Stomach (tissue), 9 donors: ENCODE results near the gene DRGX. TPM values are rescaled to one million over a fixed set of nuclear protein-coding genes. Genes with fewer than 3 reads are reported as not detected.

Experiments
- DNase-seq, 2 donors: peaks; one replicate each; pipeline versions ENCODE4 v3.0.0 to v3.0.0-alpha.2; 2013 to 2019
- H3K27ac ChIP-seq, 5 donors: fragments of 200-600 bp in 4 of 5; sonication (generic) in 4 of 5; one replicate each; pipeline ENCODE4 v1.5.1; 2013 to 2019; ENCODE audit warnings: mild to moderate bottlenecking in 1 of 5, moderate library complexity in 1 of 5
- H3K27me3 ChIP-seq, 3 donors: fragments of 200-600 bp; sonication (generic); one replicate each; pipeline ENCODE4 v1.5.1; 2017 to 2019; ENCODE audit warnings: mixed run types in 1 of 3
- H3K36me3 ChIP-seq, 4 donors: fragments of 200-600 bp; sonication (generic); 1 replicate in 3 of 4; 2 replicates in 1 of 4; pipeline ENCODE4 v1.5.1; 2016 to 2019
- H3K4me1 ChIP-seq, 4 donors: fragments of 200-600 bp; sonication (generic); one replicate each; pipeline ENCODE4 v1.5.1; 2016 to 2019
- H3K4me3 ChIP-seq, 4 donors: fragments of 200-600 bp; sonication (generic) in 3 of 4; one replicate each; pipeline ENCODE4 v1.5.1; 2016 to 2019; ENCODE audit warnings: mild to moderate bottlenecking in 1 of 4
- H3K9me3 ChIP-seq, 4 donors: fragments of 200-600 bp; sonication (generic); one replicate each; pipeline ENCODE4 v1.5.1; 2016 to 2019
- EP300 ChIP-seq: sonication (generic); formaldehyde crosslinking; IDR thresholded peaks from one replicate; pipeline ENCODE4 v1.6.1; 2017; ENCODE audit warnings: antibody characterized with exemption
- POLR2A ChIP-seq, 4 donors: fragments of 450-650 bp; IDR thresholded peaks; one replicate each; pipeline ENCODE4 v1.6.1; 2016; ENCODE audit warnings: antibody characterized with exemption in 4 of 4, control low read depth in 2 of 4, mild to moderate bottlenecking in 1 of 4, moderate library complexity in 1 of 4
- POLR2AphosphoS5 ChIP-seq, 3 donors: sonication (generic); formaldehyde crosslinking; IDR thresholded peaks; one replicate each; pipeline ENCODE4 v1.6.1; 2016; ENCODE audit warnings: antibody characterized with exemption in 3 of 3
- WGBS, 5 donors: extraction: QIAGEN DNeasy Blood & Tissue Kit in 3 of 5; methylation state at CpG; one replicate each; pipeline versions ENCODE4 v1.1.5 to v1.1.7; 2013 to 2018; 5-methylcytosine and 5-hydroxymethylcytosine counted together
- intact Hi-C: fragments of 100-400 bp; cut with DNase I; formaldehyde crosslinking; loops from one replicate; pipeline ENCODE4 v1.15.1; 2023; ENCODE audit warnings: low total_unique reads
- polyA plus RNA-seq, 3 donors: library from polyadenylated mRNA; stranded (reverse); fragments of 200-250 nt; gene quantifications; one replicate each; pipeline ENCODE4 v1.2.3, GENCODE V29; 2013
- total RNA-seq, 5 donors: library from RNA; depleted of rRNA; stranded (reverse); fragments of >200 nt; gene quantifications; one replicate each; pipeline versions ENCODE4 v1.1.0 to v1.2.3, GENCODE V29; 2014 to 2016
- TF ChIP-seq, protein P1 (sequence below), 7 experiments: fragments of 450-650 bp in 4 of 7; fragments of 200-600 bp in 3 of 7; sonication (generic) in 3 of 7; IDR thresholded peaks; one replicate each; pipeline ENCODE4 v1.5.1; 2016 to 2019; ENCODE audit warnings: antibody characterized with exemption in 7 of 7, control low read depth in 2 of 7, mild to moderate bottlenecking in 1 of 7
- donor health status: healthy with polysubstance abuse.
- donor health status: Bipolar disorder and iron deficiency.
- donor health status: healthy.

The DRGX gene
- total and polyA plus RNA-seq, 8 donors: not detected

DNA sequence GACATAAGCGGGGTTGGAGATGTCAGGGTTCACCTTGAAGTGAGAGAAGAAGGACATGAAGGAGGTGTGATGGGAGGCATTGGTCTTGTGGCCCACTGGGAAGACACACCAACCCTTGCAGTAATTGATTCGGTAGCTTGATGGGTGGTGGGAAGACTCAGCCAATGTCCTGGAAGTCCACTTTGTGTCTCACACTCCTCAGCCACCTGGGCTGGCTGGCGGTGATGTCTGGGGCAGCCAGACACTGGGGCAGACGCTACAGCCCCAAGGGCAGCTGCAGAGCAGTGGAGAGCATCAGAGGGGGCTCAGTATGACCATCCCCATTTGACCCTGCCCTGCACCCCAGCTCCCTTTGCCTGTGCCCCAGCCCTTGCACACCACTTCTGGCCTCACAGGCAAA is 16.7 kb upstream of the DRGX start:
- Histone ChIP-seq H3K4me1 (no peaks in the 10 kb centered on the region), H3K9me3 (no peaks in the 10 kb centered on the region), H3K27me3 (peaks cover 0 to 32% (median 8%) of the 10 kb centered on the region in 3 donors), H3K36me3 (no peaks in the 10 kb centered on the region), H3K4me3 (no peak overlapping the region), H3K27ac (no peak overlapping the region)
- TF ChIP-seq EP300: no peak
- TF ChIP-seq POLR2AphosphoS5 (IDR thresholded peaks at IDR 0.05): no peak
- TF ChIP-seq, protein P1, sequence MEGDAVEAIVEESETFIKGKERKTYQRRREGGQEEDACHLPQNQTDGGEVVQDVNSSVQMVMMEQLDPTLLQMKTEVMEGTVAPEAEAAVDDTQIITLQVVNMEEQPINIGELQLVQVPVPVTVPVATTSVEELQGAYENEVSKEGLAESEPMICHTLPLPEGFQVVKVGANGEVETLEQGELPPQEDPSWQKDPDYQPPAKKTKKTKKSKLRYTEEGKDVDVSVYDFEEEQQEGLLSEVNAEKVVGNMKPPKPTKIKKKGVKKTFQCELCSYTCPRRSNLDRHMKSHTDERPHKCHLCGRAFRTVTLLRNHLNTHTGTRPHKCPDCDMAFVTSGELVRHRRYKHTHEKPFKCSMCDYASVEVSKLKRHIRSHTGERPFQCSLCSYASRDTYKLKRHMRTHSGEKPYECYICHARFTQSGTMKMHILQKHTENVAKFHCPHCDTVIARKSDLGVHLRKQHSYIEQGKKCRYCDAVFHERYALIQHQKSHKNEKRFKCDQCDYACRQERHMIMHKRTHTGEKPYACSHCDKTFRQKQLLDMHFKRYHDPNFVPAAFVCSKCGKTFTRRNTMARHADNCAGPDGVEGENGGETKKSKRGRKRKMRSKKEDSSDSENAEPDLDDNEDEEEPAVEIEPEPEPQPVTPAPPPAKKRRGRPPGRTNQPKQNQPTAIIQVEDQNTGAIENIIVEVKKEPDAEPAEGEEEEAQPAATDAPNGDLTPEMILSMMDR (IDR thresholded peaks at IDR 0.05): no peak
- no peak for TF ChIP-seq POLR2A (IDR thresholded peaks at IDR 0.05)
- no peak for DNase-seq
- WGBS, 5 donors: 84 to 98% (median 90%) methylated on average over 4 of the region's 4 CpGs
- intact Hi-C loops: no loop called here

DNA sequence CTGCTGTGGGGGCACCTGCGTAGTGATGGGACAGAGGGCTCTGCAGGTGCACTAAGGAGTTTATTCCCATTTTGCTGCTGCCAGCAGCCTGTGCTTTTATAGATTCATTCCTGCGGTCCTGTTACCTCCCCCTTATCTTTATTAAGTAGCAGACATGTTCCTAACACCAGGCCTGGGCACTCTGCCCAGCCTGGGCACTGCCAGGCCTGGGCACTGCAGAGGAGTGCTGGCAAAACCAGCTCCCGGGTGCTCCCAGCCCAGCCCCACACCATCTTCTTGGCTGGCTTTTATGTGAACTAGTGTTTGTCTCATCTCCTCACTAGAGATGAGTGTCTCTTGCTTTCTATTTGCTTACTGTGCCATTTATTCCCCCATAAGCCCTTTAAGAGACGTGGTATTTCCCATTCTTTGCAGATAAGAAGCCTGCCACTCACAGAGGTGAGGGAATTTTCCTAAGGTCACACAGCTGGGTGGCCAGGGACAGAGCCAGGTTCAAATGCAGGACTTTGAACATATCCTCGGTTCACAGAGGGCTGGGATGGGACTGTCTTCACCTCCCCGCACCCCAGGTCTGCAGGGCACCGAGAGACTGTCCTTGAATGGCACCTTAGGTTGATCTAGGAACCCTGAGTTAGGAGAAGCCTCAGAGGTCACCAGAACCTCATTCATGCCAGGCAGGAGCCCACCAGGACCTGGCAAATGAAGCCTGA is 14.6 kb upstream of the DRGX start:
- no peaks in the 10 kb centered on the region for H3K36me3 ChIP-seq
- peaks cover 0 to 50% (median 8%) of the 10 kb centered on the region in 3 donors for H3K27me3 ChIP-seq
- H3K27ac ChIP-seq: no peak overlapping the region
- no peaks in the 10 kb centered on the region for H3K4me1 ChIP-seq
- intact Hi-C loops: no loop called here
- no peak overlapping the region for H3K4me3 ChIP-seq
- TF ChIP-seq POLR2A (IDR thresholded peaks at IDR 0.05) (no peak), EP300 (no peak), POLR2AphosphoS5 (IDR thresholded peaks at IDR 0.05) (no peak)
- TF ChIP-seq, protein P1 (IDR thresholded peaks at IDR 0.05): no peak
- no peaks in the 10 kb centered on the region for H3K9me3 ChIP-seq
- DNase-seq: peak in 1 of 2 donors; percentile 67
- 38 to 59% (median 47%) methylated on average over 4 to 7 of the region's 7 CpGs for WGBS, 5 donors

DNA sequence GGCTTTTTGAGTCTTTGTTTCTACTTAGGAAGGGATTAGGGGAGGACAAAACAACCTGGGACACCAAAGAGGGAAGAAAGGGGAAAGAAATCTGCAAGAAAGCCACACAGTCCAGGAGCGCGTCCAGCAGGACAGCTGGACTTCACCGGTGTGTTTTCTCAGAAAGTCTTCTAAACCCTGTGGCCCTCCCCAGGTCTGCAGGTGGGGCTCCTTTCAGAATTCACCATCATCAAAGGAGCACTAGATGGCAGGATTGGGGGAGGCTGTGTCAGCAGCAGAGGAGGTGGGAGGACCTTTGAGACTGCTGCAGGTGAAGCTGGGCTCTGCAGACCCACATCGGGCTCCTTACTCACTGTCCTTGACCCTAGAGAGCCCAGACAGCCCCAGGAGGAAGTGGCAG is 13.9 kb upstream of the DRGX start:
- no peak for TF ChIP-seq POLR2A (IDR thresholded peaks at IDR 0.05)
- TF ChIP-seq EP300: no peak
- no peak for TF ChIP-seq POLR2AphosphoS5 (IDR thresholded peaks at IDR 0.05)
- TF ChIP-seq, protein P1 (IDR thresholded peaks at IDR 0.05): no peak
- Histone ChIP-seq H3K27ac (no peak overlapping the region), H3K9me3 (no peaks in the 10 kb centered on the region), H3K36me3 (no peaks in the 10 kb centered on the region), H3K4me3 (no peak overlapping the region), H3K27me3 (peaks cover 0 to 58% (median 8%) of the 10 kb centered on the region in 3 donors), H3K4me1 (no peaks in the 10 kb centered on the region)
- intact Hi-C loops: loop anchor here (10.0 kb wide), 1 partner anchor 105 kb away; no protein-coding TSS in a partner anchor
- DNase-seq: no peak
- 68 to 91% (median 81%) methylated on average over 4 of the region's 4 CpGs for WGBS, 5 donors

DNA sequence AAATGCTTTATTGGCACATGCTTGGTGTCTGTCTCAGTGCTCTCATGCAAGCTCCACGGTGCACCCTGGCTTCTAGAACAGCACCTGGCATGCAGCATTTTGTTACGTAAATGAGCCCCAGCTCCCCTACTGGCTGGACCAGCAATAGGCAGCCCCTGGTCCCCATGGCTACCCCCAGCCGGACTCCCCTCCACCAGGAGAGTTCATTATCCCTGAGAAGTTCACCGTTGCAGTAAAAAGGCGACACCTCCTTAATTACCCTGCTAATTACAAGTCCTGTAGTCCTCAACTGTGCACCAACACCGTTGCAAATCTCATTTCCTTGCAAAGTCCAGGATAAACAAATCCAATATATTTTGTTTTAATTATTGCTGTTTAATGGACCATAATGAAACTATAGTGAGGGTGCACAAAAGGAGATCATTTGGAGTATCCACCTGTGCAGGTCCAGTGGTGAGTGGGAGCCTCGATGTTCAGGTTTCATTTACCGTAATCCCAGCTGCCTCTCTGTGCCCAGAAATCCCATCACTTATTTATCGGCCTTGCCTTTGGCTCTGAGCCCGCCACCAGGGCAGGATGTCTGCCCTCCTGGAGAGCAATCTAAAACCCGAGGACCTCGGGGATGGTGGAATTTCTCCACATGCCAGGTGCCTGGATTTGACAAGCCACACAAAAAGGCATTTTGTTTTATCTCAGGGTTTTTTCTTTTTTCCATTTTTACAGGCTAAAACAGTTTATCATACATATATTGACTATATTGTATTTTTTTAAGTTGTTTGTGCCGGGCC is 12.8 kb upstream of the DRGX start:
- H3K27ac ChIP-seq: no peak overlapping the region
- H3K4me1 ChIP-seq: no peaks in the 10 kb centered on the region
- intact Hi-C loops: loop anchor here (10.0 kb wide), 1 partner anchor 106 kb away; no protein-coding TSS in a partner anchor
- DNase-seq: no peak
- no peaks in the 10 kb centered on the region for H3K36me3 ChIP-seq
- H3K27me3 ChIP-seq: peaks cover 0 to 68% (median 12%) of the 10 kb centered on the region in 3 donors
- WGBS, 5 donors: 52 to 67% (median 59%) methylated on average over 13 of the region's 13 CpGs
- H3K9me3 ChIP-seq: no peaks in the 10 kb centered on the region
- TF ChIP-seq, protein P1 (IDR thresholded peaks at IDR 0.05): no peak
- no peak for TF ChIP-seq POLR2AphosphoS5 (IDR thresholded peaks at IDR 0.05)
- TF ChIP-seq EP300: no peak
- TF ChIP-seq POLR2A (IDR thresholded peaks at IDR 0.05): no peak
- no peak overlapping the region for H3K4me3 ChIP-seq
